ENCODE data around the gene TADA2A.

Gene TADA2A

DNA sequence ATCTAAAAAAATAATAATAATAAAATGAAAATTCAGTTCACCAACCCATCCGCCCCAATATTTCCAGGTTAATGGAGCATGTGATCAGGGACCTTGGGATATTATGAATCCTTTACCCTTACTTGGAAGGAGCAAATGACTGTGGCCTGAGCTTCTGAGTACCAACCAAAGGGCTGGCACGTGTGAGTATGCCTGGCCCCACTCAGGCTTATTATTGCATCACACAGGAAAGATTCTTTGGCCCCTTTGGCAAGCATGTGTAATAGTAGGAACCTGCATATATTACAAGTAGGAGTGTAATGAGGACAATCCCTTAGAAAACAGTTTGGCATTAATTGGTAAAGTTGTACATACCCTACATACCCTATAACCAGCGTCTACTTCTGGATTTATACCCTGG is 38.1 kb upstream of the TADA2A start:
- Histone ChIP-seq H3K27me3 (ENCODE audit: insufficient read depth, low read length) (no peaks in the 10 kb centered on the region), H3K4ac (ENCODE audit: low read depth, low read length) (no peak overlapping the region), H4K91ac (ENCODE audit: low read depth, low read length) (no peak overlapping the region), H3K9me3 (ENCODE audit: insufficient read depth, low read depth, low read length) (no peaks in the 10 kb centered on the region), H3K18ac (ENCODE audit: low read length) (no peak overlapping the region), H3K4me1 (ENCODE audit: control insufficient read depth in 1 of 2, insufficient read depth in 2 of 2, low read length in 2 of 2) (no peaks in the 10 kb centered on the region), H2BK5ac (ENCODE audit: low read depth, low read length, poor library complexity) (no peak overlapping the region), H2BK12ac (ENCODE audit: low read length) (no peak overlapping the region), H3K79me1 (ENCODE audit: low read length) (no peaks in the 10 kb centered on the region), H3K4me2 (ENCODE audit: low read length) (no peak overlapping the region), H3K23ac (ENCODE audit: low read length) (no peak overlapping the region), H3K36me3 (ENCODE audit: control insufficient read depth in 1 of 2, insufficient read depth in 2 of 2, low read length in 2 of 2) (no peaks in the 10 kb centered on the region), H4K12ac (ENCODE audit: low read depth, low read length) (no peak overlapping the region), H2AK5ac (ENCODE audit: low read length) (no peak overlapping the region), H3K14ac (ENCODE audit: low read length) (no peak overlapping the region), H2BK120ac (ENCODE audit: insufficient read depth, low read length, poor library complexity) (no peak overlapping the region), H3K79me2 (ENCODE audit: control insufficient read depth, insufficient read depth, low read length, poor library complexity) (no peaks in the 10 kb centered on the region), H2AFZ (ENCODE audit: insufficient read depth, low read length, poor library complexity) (no peak overlapping the region), H3K9ac (ENCODE audit: low read length) (no peak overlapping the region), H3K27ac (ENCODE audit: low read depth, low read length) (no peak overlapping the region), H3K4me3 (ENCODE audit: low read depth, low read length) (no peak overlapping the region), H4K8ac (ENCODE audit: low read depth, low read length) (no peak overlapping the region)
- DNase-seq = no peak
- whole genome bisulfite sequencing (ENCODE audit: extremely low coverage, insufficient coverage, insufficient read length) = no CpG with 5 or more reads among the region's 3 CpGs

GRCh38 chr17:37373530-37374159 is 33.0 kb upstream of the TADA2A start:
- H3K4me1 ChIP-seq (ENCODE audit: control insufficient read depth in 1 of 2, insufficient read depth in 2 of 2, low read length in 2 of 2) = no peaks in the 10 kb centered on the region
- DNase-seq = peak; percentile 74 to 82
- H2BK5ac ChIP-seq (ENCODE audit: low read depth, low read length, poor library complexity) = no peak overlapping the region
- no peaks in the 10 kb centered on the region for H3K27me3 ChIP-seq (ENCODE audit: insufficient read depth, low read length)
- no peak overlapping the region for H4K8ac ChIP-seq (ENCODE audit: low read depth, low read length)
- H2BK12ac ChIP-seq (ENCODE audit: low read length) = no peak overlapping the region
- WGBS (ENCODE audit: extremely low coverage, insufficient coverage, insufficient read length) = no CpG with 5 or more reads among the region's 4 CpGs
- H3K4ac ChIP-seq (ENCODE audit: low read depth, low read length) = no peak overlapping the region
- no peak overlapping the region for H4K91ac ChIP-seq (ENCODE audit: low read depth, low read length)
- no peaks in the 10 kb centered on the region for H3K79me1 ChIP-seq (ENCODE audit: low read length)
- H3K36me3 ChIP-seq (ENCODE audit: control insufficient read depth in 1 of 2, insufficient read depth in 2 of 2, low read length in 2 of 2) = no peaks in the 10 kb centered on the region
- H3K14ac ChIP-seq (ENCODE audit: low read length) = no peak overlapping the region
- H4K12ac ChIP-seq (ENCODE audit: low read depth, low read length) = no peak overlapping the region
- no peak overlapping the region for H3K4me3 ChIP-seq (ENCODE audit: low read depth, low read length)
- no peaks in the 10 kb centered on the region for H3K9me3 ChIP-seq (ENCODE audit: insufficient read depth, low read depth, low read length)
- H2BK120ac ChIP-seq (ENCODE audit: insufficient read depth, low read length, poor library complexity) = no peak overlapping the region
- H3K79me2 ChIP-seq (ENCODE audit: control insufficient read depth, insufficient read depth, low read length, poor library complexity) = no peaks in the 10 kb centered on the region
- H3K4me2 ChIP-seq (ENCODE audit: low read length) = no peak overlapping the region
- no peak overlapping the region for H3K27ac ChIP-seq (ENCODE audit: low read depth, low read length)
- H3K18ac ChIP-seq (ENCODE audit: low read length) = no peak overlapping the region
- H2AFZ ChIP-seq (ENCODE audit: insufficient read depth, low read length, poor library complexity) = no peak overlapping the region
- H2AK5ac ChIP-seq (ENCODE audit: low read length) = no peak overlapping the region
- H3K23ac ChIP-seq (ENCODE audit: low read length) = no peak overlapping the region
- H3K9ac ChIP-seq (ENCODE audit: low read length) = no peak overlapping the region

DNA sequence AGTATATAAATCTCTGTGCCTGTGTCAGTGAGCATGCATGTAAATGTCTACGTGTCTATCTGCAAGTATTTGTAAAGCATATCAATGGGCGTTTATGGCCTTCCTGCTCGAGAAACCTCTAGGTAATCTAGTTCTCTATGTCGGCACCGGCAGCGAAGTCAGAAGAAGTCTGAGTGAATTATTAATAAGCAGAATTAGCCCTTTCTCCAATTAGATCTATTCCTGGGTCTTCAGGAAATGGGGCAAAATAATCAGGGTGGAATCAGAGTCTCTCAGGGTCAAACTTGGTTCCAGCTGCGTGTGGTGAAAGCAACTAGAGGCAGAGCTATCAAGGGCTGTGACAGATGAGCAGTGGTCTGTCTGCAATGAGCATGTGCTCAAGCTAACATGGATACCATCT is 31.0 kb upstream of the TADA2A start, which contains the start of gene C17orf78:
C17orf78 (plus strand) TSS at position 280 of the 400 bp plus-strand sequence; CDS start at position 388, 108 bp downstream.
- H3K23ac ChIP-seq (ENCODE audit: low read length) = no peak within 1 kb of the TSS
- H4K12ac ChIP-seq (ENCODE audit: low read depth, low read length) = no peak within 1 kb of the TSS
- H3K18ac ChIP-seq (ENCODE audit: low read length) = no peak within 1 kb of the TSS
- no peak within 1 kb of the TSS for H3K4me2 ChIP-seq (ENCODE audit: low read length)
- no peak within 1 kb of the TSS for H2AK5ac ChIP-seq (ENCODE audit: low read length)
- WGBS (ENCODE audit: extremely low coverage, insufficient coverage, insufficient read length) = no CpG with 5 or more reads among the region's 7 CpGs
- no peak within 1 kb of the TSS for H3K14ac ChIP-seq (ENCODE audit: low read length)
- H3K9ac ChIP-seq (ENCODE audit: low read length) = no peak within 1 kb of the TSS
- DNase-seq = no peak
- no peak within 1 kb of the TSS for H4K8ac ChIP-seq (ENCODE audit: low read depth, low read length)
- H3K79me1 ChIP-seq (ENCODE audit: low read length) = no peaks in the 10 kb centered on the region
- no peaks in the 10 kb centered on the region for H3K9me3 ChIP-seq (ENCODE audit: insufficient read depth, low read depth, low read length)
- H2BK5ac ChIP-seq (ENCODE audit: low read depth, low read length, poor library complexity) = no peak within 1 kb of the TSS
- H3K27me3 ChIP-seq (ENCODE audit: insufficient read depth, low read length) = no peaks in the 10 kb centered on the region
- H3K4me3 ChIP-seq (ENCODE audit: low read depth, low read length) = no peak within 1 kb of the TSS
- H3K4me1 ChIP-seq (ENCODE audit: control insufficient read depth in 1 of 2, insufficient read depth in 2 of 2, low read length in 2 of 2) = no peaks in the 10 kb centered on the region
- H3K4ac ChIP-seq (ENCODE audit: low read depth, low read length) = no peak within 1 kb of the TSS
- H3K27ac ChIP-seq (ENCODE audit: low read depth, low read length) = no peak within 1 kb of the TSS
- H2AFZ ChIP-seq (ENCODE audit: insufficient read depth, low read length, poor library complexity) = no peak within 1 kb of the TSS
- H3K36me3 ChIP-seq (ENCODE audit: control insufficient read depth in 1 of 2, insufficient read depth in 2 of 2, low read length in 2 of 2) = no peaks in the 10 kb centered on the region
- H3K79me2 ChIP-seq (ENCODE audit: control insufficient read depth, insufficient read depth, low read length, poor library complexity) = no peaks in the 10 kb centered on the region
- no peak within 1 kb of the TSS for H2BK12ac ChIP-seq (ENCODE audit: low read length)
- H2BK120ac ChIP-seq (ENCODE audit: insufficient read depth, low read length, poor library complexity) = no peak within 1 kb of the TSS
- H4K91ac ChIP-seq (ENCODE audit: low read depth, low read length) = no peak within 1 kb of the TSS

- Histone ChIP-seq H2AFZ (ENCODE audit: insufficient read depth, low read length, poor library complexity) (no peak overlapping the region), H3K4me2 (ENCODE audit: low read length) (no peak overlapping the region), H4K12ac (ENCODE audit: low read depth, low read length) (no peak overlapping the region), H3K9ac (ENCODE audit: low read length) (no peak overlapping the region), H3K23ac (ENCODE audit: low read length) (no peak overlapping the region), H3K36me3 (ENCODE audit: control insufficient read depth in 1 of 2, insufficient read depth in 2 of 2, low read length in 2 of 2) (no peaks in the 10 kb centered on the region), H2BK120ac (ENCODE audit: insufficient read depth, low read length, poor library complexity) (no peak overlapping the region), H4K91ac (ENCODE audit: low read depth, low read length) (no peak overlapping the region), H3K4me1 (ENCODE audit: control insufficient read depth in 1 of 2, insufficient read depth in 2 of 2, low read length in 2 of 2) (no peaks in the 10 kb centered on the region), H3K4me3 (ENCODE audit: low read depth, low read length) (no peak overlapping the region), H3K79me1 (ENCODE audit: low read length) (no peaks in the 10 kb centered on the region), H3K4ac (ENCODE audit: low read depth, low read length) (no peak overlapping the region), H3K27ac (ENCODE audit: low read depth, low read length) (no peak overlapping the region), H4K8ac (ENCODE audit: low read depth, low read length) (no peak overlapping the region), H3K14ac (ENCODE audit: low read length) (no peak overlapping the region), H3K27me3 (ENCODE audit: insufficient read depth, low read length) (no peaks in the 10 kb centered on the region), H3K9me3 (ENCODE audit: insufficient read depth, low read depth, low read length) (no peaks in the 10 kb centered on the region), H2BK5ac (ENCODE audit: low read depth, low read length, poor library complexity) (no peak overlapping the region), H3K18ac (ENCODE audit: low read length) (no peak overlapping the region), H3K79me2 (ENCODE audit: control insufficient read depth, insufficient read depth, low read length, poor library complexity) (no peaks in the 10 kb centered on the region), H2AK5ac (ENCODE audit: low read length) (no peak overlapping the region), H2BK12ac (ENCODE audit: low read length) (no peak overlapping the region)
- no peak for DNase-seq
- no CpG with 5 or more reads among the region's 1 CpG for WGBS (ENCODE audit: extremely low coverage, insufficient coverage, insufficient read length)
Observed at GRCh38 chr17:37382056-37382455, 24.6 kb upstream of the TADA2A start.
